PFSK-1 (cell line): Measurements from ENCODE around the gene SPATA46. TPM values are rescaled to one million over a fixed set of nuclear protein-coding genes. Genes with fewer than 3 reads are reported as not detected.

Experiments
- FOXP2 ChIP-seq: optimal IDR thresholded peaks from 2 replicates; pipeline ENCODE3; 2011; ENCODE audit warnings: borderline replicate concordance, control low read depth, inconsistent platforms; ENCODE audit not compliant: insufficient read depth; ENCODE audit errors: extremely low read length, extremely low read depth
- POLR2AphosphoS5 ChIP-seq: IDR thresholded peaks from 2 replicates; pipeline ENCODE4 v1.6.1; 2012; ENCODE audit warnings: low read depth, mild to moderate bottlenecking, control low read depth, low read length, moderate library complexity
- REST ChIP-seq, 2 experiments: IDR thresholded peaks; 2 replicates each; pipeline versions ENCODE4 v1.6.1 to v1.8.0; 2011 to 2012; ENCODE audit warnings: low read depth in 2 of 2, low read length in 2 of 2, control low read depth in 1 of 2, inconsistent platforms in 1 of 2, mild to moderate bottlenecking in 1 of 2, moderate library complexity in 1 of 2; ENCODE audit not compliant: insufficient read depth in 1 of 2
- SIN3A ChIP-seq: IDR thresholded peaks from 2 replicates; pipeline ENCODE4 v1.6.1; 2012; ENCODE audit warnings: mild to moderate bottlenecking, low read length, moderate library complexity, borderline replicate concordance; ENCODE audit not compliant: insufficient read depth
- TAF1 ChIP-seq: IDR thresholded peaks from 2 replicates; pipeline ENCODE4 v1.6.1; 2012; ENCODE audit warnings: low read length, control low read depth, borderline replicate concordance; ENCODE audit not compliant: insufficient read depth
- polyA plus RNA-seq: library from polyadenylated mRNA; unstranded; fragments of >200 nt; gene quantifications from one replicate; pipeline ENCODE4 v1.2.1, GENCODE V29; 2012; ENCODE audit warnings: low read depth, missing spikeins; ENCODE audit not compliant: insufficient read length

The SPATA46 gene
- polyA plus RNA-seq: not detected

GRCh38 chr1:162376691-162377090 lies at the start of gene SPATA46:
Gene SPATA46 (minus strand): TSS chr1:162376854. CDS start chr1:162376790, 64 bp downstream.
- TF ChIP-seq SIN3A: no peak
- no peak for TF ChIP-seq FOXP2
- TF ChIP-seq TAF1: no peak
- TF ChIP-seq REST (IDR thresholded peaks at IDR 0.05; ENCODE audit: insufficient read depth in 1 of 2, low read depth in 2 of 2, low read length in 2 of 2): no peak
- TF ChIP-seq POLR2AphosphoS5: no peak

- TF ChIP-seq FOXP2: no peak
- no peak for TF ChIP-seq TAF1
- TF ChIP-seq REST (IDR thresholded peaks at IDR 0.05; ENCODE audit: insufficient read depth in 1 of 2, low read depth in 2 of 2, low read length in 2 of 2): no peak
- no peak for TF ChIP-seq SIN3A
- TF ChIP-seq POLR2AphosphoS5: no peak
These were observed 46.2 kb upstream of the SPATA46 start for GRCh38 chr1:162422662-162423375.

GRCh38 chr1:162421258-162422164 lies 44.9 kb upstream of the SPATA46 start:
- peak; percentile 17 for TF ChIP-seq FOXP2
- TF ChIP-seq POLR2AphosphoS5: no peak

GRCh38 chr1:162420120-162420519 lies 43.5 kb upstream of the SPATA46 start:
- TF ChIP-seq REST (IDR thresholded peaks at IDR 0.05; ENCODE audit: insufficient read depth in 1 of 2, low read depth in 2 of 2, low read length in 2 of 2) (no peak), TAF1 (no peak), POLR2AphosphoS5 (no peak), SIN3A (no peak), FOXP2 (no peak)

GRCh38 chr1:162417650-162418049 lies 41.0 kb upstream of the SPATA46 start:
- TF ChIP-seq TAF1: no peak
- no peak for TF ChIP-seq FOXP2
- TF ChIP-seq SIN3A: no peak
- TF ChIP-seq REST (IDR thresholded peaks at IDR 0.05; ENCODE audit: insufficient read depth in 1 of 2, low read depth in 2 of 2, low read length in 2 of 2): no peak
- TF ChIP-seq POLR2AphosphoS5: no peak
